Stimulated activated CD8-positive, alpha-beta memory T cell treated with anti-CD3 and anti-CD28 coated beads, Interleukin-12 subunit alpha, Interleukin-12 subunit beta, amount 100 ng/mL, for 24 hours (primary cell): ENCODE measurements around the gene ENTREP3.
"Not testable (repeated sequence)": the region's sequence is repeated elsewhere in the genome, so short reads cannot be mapped to it uniquely, and the experiment has no call there.

ENCODE experiments used
- DNase-seq: peaks from one replicate; pipeline ENCODE4 v3.0.0-alpha.2; 2020; ENCODE audit errors: extremely low read depth

Gene ENTREP3

GRCh38 chr1:155251566-155251965 is 3.7 kb downstream of the ENTREP3 start:
- DNase-seq, result no peak

DNA sequence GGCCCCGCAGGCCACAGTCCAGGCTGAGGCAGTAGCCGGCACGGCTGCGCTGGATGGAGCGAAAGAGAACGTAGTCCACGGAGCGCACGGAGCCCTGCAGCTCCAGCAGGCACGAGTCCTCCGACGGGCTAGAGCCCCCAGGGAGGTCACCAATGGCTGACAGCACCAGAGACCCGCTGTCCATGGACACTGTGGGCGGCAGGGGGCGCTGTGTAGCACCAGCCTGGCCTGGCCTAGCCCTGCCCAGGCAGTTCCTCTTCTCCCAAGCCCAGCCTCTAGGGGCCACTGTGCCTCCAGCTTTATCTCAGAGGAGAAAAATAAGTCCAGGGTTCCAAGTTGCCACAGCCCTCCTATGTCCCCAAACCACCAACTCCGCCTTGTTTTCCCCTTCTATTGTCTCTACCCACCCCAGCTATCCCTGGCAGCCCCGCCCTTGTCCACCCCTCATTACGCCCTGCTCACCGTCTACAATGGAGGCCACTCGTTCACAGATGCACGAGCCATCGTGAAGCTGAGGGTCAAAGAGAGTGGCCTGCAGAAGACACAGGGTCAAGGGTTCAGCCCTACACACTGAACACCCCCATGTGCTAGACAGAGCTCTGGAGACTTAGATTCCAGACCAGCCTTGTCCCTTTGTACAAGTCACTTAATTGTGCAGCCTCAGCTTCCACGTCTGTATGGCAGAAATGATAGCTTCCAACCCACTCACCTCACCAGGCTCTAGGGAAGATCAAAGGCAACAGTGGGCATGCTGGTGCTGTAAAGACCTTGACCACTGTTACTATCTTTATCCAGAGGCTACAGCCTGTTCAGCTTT is 4.4 kb downstream of the ENTREP3 start:
- DNase-seq, result peak; percentile 92

- DNase-seq, result no peak
These were observed 5.0 kb downstream of the ENTREP3 start for GRCh38 chr1:155250246-155250632.

- DNase-seq, result no peak
These were observed 7.4 kb downstream of the ENTREP3 start for GRCh38 chr1:155247667-155248553.

GRCh38 chr1:155246796-155247195 is 8.5 kb downstream of the ENTREP3 start:
- DNase-seq, result not testable (repeated sequence)

GRCh38 chr1:155245163-155245524 is 10.1 kb downstream of the ENTREP3 start:
- no peak for DNase-seq

GRCh38 chr1:155244368-155245162 is 10.7 kb downstream of the ENTREP3 start:
- peak; percentile 90 for DNase-seq

- DNase-seq, result no peak
These were observed 12.4 kb downstream of the ENTREP3 start for GRCh38 chr1:155242805-155243358.

- no peak for DNase-seq
These were observed 13.4 kb downstream of the ENTREP3 start for GRCh38 chr1:155241841-155242264.

GRCh38 chr1:155241069-155241679 is 14.1 kb downstream of the ENTREP3 start:
- DNase-seq, result no peak

- DNase-seq, result no peak
These were observed 18.8 kb downstream of the ENTREP3 start for GRCh38 chr1:155236451-155236850.

DNA sequence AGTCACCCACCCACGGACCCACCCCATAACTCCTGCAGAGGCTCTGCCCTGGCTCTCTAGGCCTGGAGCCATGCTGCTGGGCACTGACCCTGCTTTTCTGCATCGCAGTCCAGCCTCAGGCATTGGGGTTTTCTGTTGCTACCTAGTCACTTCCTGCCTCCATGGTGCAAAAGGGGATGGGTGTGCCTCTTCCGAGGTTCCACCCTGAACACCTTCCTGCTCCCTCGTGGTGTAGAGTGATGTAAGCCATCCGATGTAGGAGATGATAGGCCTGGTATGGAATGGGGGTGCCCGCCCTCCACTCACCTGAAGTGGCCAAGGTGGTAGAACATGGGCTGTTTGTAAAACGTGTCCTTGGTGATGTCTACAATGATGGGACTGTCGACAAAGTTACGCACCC is 19.9 kb downstream of the ENTREP3 start:
- DNase-seq, result not testable (repeated sequence)

- DNase-seq, result not testable (repeated sequence)
These were observed 21.8 kb downstream of the ENTREP3 start for GRCh38 chr1:155233502-155233901.

GRCh38 chr1:155232001-155232978 is 23.0 kb downstream of the ENTREP3 start:
- DNase-seq, result not testable (repeated sequence)

DNA sequence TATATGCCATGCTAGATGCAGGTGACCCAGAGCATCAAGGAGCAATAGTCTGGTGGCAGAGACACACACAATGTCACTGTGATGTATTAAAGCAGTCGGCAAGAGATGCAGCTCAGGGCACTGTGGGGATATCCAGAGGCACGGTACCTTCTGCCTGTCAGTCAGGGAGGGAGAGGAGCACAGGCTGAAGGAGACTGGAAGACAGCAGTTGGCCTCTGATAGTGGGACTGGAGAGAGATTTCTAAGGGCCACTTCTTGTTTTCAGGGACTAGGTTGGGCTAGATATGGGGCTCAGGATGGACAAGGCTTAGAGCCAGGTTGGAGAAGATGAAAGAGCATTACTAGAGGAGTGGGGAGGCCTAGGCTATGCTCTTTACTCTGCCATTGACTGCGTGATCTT is 24.0 kb downstream of the ENTREP3 start:
- not testable (repeated sequence) for DNase-seq

DNA sequence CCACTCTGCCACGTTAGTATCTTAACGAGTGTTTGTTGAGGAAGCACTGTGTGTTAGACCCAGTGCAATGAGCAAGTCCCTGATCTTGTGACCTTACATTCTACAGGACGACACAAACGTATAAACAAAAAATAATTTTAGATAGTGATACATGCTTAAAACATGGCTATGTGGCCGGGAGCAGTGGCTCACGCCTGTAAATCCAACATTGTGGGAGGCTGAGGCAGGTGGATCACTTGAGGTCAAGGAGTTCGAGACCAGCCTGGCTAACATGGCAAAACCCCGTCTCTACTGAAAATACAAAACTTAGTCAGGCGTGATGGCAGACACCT is 27.2 kb downstream of the ENTREP3 start:
- no peak for DNase-seq

DNA sequence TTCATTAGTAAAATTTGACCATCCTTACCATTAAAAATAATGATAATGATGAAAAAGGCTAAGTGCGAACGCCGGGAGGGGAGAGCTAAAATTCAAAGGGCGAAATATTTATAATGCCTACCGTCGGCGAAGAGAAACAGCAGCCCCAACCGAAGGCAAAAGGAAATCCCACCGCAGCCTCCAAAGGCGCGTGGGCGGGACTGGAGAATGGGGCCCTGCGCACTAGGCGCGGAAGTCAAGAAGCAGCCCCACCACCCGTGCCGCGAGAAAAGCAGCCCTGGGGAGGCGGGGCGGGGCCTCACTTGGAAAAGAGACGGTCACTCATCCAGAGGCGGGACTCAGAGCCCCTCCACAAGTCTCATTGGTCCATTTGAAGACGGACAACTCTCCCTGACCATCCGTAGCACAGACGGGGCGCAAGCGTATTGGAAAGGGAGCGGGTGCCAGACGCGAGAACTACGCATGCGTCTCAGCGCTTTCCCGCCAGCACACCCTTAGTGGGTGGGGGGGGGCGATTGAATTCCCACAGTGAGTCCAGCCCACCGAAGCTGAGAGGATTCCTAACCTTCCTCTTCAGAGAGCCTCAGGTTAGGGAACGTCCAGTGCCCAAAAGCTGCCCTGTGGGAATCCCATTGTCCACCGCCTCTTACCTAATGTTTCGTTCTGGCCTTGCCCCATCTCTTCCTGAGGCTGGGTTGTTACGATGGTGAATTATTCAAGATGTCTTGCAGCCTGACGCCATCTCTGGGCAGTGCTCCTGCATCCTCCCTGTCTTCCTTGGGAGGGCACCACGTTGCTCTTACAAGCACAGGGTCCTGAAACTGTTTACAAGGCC is 27.8 kb downstream of the ENTREP3 start:
- DNase-seq, result peak; percentile 98

DNA sequence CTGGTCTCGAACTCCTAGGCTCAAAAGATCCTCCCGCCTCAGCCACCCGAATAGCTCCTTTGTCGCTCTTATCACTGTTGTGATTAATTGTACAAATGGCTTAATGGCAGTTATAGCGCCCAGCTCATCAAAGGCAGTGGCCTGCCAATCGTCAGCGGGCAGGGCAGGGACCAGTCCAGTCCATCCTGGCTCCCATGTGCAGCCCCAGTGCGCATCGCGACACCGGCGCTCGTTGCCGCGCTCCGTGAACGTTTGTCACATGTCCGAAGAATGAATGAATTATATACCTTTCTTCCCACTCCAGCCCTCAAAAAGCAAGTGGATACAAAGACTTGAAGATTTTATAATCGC is 28.4 kb downstream of the ENTREP3 start:
- DNase-seq, result no peak

GRCh38 chr1:155226188-155226909 is 28.9 kb downstream of the ENTREP3 start:
- peak; percentile 48 for DNase-seq
